OCI-M1 (cell line): Measurements from ENCODE around the gene TBC1D3.
"Not testable (repeated sequence)": the region's sequence is repeated elsewhere in the genome, so short reads cannot be mapped to it uniquely, and the experiment has no call there.

Experiments
- DNase-seq: peaks from one replicate; lab custom pipeline; 2025; lab: John Stamatoyannopoulos, UW

TBC1D3 gene

GRCh38 chr17:38192455-38192854 is at the start of gene TBC1D3:
Gene TBC1D3 (minus strand): TSS chr17:38192555. CDS start chr17:38191029, 1,526 bp downstream.
- DNase-seq = not testable (repeated sequence)

- DNase-seq = not testable (repeated sequence)
Observed at GRCh38 chr17:38232790-38233189, 40.4 kb upstream of the TBC1D3 start.

DNA sequence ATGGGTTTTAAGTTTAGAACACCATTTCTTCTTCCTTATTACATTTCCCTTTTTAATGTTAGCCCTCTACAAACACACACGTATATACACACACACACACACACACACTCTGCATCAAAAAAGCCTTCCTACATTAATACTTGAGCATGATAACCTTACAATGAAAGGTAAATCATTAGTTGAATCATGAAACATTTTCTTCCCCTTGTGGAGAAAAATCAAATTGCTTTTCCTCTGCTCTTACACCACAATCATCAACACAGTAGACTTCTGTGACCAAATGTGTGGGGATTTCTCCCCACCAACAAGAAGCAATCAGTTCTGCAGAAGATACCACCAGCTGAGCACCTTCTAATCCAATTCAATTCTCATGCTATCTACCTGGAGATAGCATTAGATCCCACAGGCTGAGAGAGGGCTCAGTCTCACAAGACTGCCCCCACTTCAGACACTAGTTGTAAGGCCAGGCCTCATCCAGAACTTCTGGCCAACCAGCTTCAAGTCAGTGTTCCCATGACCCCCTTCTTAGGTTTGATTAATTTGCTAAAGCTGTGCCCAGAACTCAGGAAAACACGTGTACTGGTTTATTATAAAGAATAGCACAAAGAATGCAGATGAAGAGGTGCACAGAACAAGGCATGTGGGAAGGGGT is 33.6 kb upstream of the TBC1D3 start:
- not testable (repeated sequence) for DNase-seq

DNA sequence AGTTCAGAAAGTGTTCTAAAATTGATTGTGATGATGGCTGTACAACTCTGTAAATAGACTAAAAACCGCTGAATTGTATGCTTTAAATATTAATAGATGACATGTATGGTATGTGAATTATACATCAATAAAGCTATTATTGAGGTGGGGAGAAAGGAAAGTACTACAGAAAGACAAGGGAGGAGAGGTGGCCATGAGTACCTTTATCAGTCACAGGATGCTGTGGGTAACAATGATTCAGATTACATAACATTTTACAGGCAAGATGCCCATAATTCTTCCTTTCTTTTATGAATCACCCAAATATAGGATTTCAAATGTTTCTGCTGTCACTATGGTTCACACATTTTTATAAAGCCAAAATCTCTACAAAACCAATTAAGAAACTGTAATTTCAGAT is 28.5 kb upstream of the TBC1D3 start:
- DNase-seq = not testable (repeated sequence)

DNA sequence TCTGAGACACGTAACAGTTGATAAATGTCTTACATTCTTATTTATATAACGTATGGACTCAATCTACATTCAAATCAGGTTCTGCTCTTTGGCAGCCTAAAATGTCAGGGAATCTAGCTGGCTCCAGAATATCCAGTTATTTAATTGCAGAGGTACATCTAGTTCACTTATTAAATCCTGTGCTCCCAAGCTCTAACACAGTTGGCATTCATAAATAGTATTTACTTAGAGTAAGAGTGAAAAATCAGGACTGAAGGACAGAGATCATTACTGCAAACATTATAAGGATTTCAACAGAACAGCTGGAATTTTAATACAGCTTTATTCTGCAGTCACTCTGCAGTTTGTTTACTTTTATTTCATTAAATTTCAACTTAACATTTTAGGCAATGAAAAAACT is 7.9 kb upstream of the TBC1D3 start:
- DNase-seq = not testable (repeated sequence)

DNA sequence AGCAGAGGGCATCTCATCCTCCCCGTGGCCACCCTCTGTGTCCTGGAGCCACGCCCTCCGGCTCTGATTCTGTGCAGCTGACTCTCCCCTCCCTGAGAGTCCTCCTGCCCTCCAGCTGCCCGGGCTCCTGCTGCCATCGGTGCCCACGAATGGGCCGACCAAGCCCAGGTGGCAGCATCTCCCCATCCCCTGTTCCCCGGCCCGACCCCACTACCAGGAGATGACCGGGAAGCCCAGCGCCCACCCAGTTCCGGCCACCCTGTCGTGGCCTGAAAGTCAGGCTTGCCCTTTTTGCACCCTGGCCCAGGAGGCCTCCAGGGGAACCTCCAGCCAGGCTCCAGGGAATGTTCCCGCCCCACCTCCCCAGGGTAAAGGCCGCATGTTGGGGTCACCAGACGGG is 57.5 kb downstream of the TBC1D3 start:
- not testable (repeated sequence) for DNase-seq
